T-helper 2 cell treated with Interferon-gamma antibody and Interleukin-4, amounts not matched to agents 5 μg/mL and 100 μg/mL, for 36 hours (primary cell): ENCODE measurements around the gene CORO7.

Source experiments
- DNase-seq: peaks from one replicate; pipeline ENCODE4 v3.0.0; 2021; ENCODE audit warnings: low spot score
- H3K27ac Mint-ChIP-seq: one replicate; pipeline ENCODE4 v1.8.0; 2021; ENCODE audit warnings: mild to moderate bottlenecking, mixed read lengths
- H3K27me3 Mint-ChIP-seq: one replicate; pipeline ENCODE4 v1.8.0; 2021; ENCODE audit warnings: low read depth, mixed read lengths
- H3K36me3 Mint-ChIP-seq: one replicate; pipeline ENCODE4 v1.8.0; 2021; ENCODE audit warnings: low read depth, mixed read lengths
- H3K4me1 Mint-ChIP-seq: one replicate; pipeline ENCODE4 v1.8.0; 2021; ENCODE audit warnings: low read depth, mixed read lengths
- H3K4me3 Mint-ChIP-seq: one replicate; pipeline ENCODE4 v1.8.0; 2022; ENCODE audit warnings: mild to moderate bottlenecking, moderate library complexity, mixed read lengths
- H3K9me3 Mint-ChIP-seq: one replicate; pipeline ENCODE4 v1.8.0; 2021; ENCODE audit warnings: mixed read lengths

Gene CORO7

GRCh38 chr16:4370151-4370550, 46.2 kb downstream of the CORO7 start:
- Mint-ChIP-seq H3K9me3 (no peaks in the 10 kb centered on the region), H3K4me1 (no peaks in the 10 kb centered on the region), H3K36me3 (peaks cover 5% of the 10 kb centered on the region), H3K4me3 (no peak overlapping the region), H3K27me3 (no peaks in the 10 kb centered on the region), H3K27ac (no peak overlapping the region)
- no peak for DNase-seq

- Mint-ChIP-seq H3K4me1 (no peaks in the 10 kb centered on the region), H3K36me3 (peaks cover 5% of the 10 kb centered on the region), H3K27ac (peak overlapping the region; percentile 62), H3K27me3 (no peaks in the 10 kb centered on the region), H3K4me3 (no peak overlapping the region), H3K9me3 (no peaks in the 10 kb centered on the region)
- no peak for DNase-seq
These were observed 47.2 kb downstream of the CORO7 start for GRCh38 chr16:4369007-4369733.

GRCh38 chr16:4367393-4367856, 49.0 kb downstream of the CORO7 start:
- no peaks in the 10 kb centered on the region for H3K9me3 Mint-ChIP-seq
- no peaks in the 10 kb centered on the region for H3K4me1 Mint-ChIP-seq
- H3K36me3 Mint-ChIP-seq, result peaks cover 14% of the 10 kb centered on the region
- DNase-seq, result no peak
- H3K27ac Mint-ChIP-seq, result no peak overlapping the region
- H3K4me3 Mint-ChIP-seq, result no peak overlapping the region
- no peaks in the 10 kb centered on the region for H3K27me3 Mint-ChIP-seq

DNA sequence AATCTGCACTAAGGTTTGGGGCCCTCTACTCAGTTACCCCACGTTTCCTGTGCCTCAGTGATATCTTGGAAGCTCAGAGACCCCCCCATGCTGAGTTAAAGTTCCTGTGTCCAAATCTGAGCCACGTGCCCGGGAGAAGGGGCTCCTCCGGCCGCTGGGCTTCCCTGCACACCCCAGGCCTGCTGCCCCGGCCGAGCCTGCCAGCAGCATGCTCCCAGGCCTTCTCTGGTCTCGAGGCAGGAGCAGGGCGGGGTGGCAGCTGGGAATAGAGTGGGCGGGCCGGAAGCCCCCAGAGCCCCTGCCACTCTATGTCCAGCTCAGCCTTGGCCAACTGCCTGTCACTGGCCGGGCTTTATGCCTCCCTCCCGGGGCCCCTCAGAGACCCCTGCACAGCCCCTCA, 50.4 kb downstream of the CORO7 start:
- no peaks in the 10 kb centered on the region for H3K27me3 Mint-ChIP-seq
- H3K9me3 Mint-ChIP-seq, result no peaks in the 10 kb centered on the region
- no peak overlapping the region for H3K4me3 Mint-ChIP-seq
- H3K4me1 Mint-ChIP-seq, result no peaks in the 10 kb centered on the region
- DNase-seq, result no peak
- H3K36me3 Mint-ChIP-seq, result peaks cover 18% of the 10 kb centered on the region
- no peak overlapping the region for H3K27ac Mint-ChIP-seq

- DNase-seq, result no peak
- H3K27me3 Mint-ChIP-seq, result no peaks in the 10 kb centered on the region
- H3K4me3 Mint-ChIP-seq, result no peak overlapping the region
- H3K4me1 Mint-ChIP-seq, result no peaks in the 10 kb centered on the region
- H3K9me3 Mint-ChIP-seq, result no peaks in the 10 kb centered on the region
- H3K27ac Mint-ChIP-seq, result no peak overlapping the region
- H3K36me3 Mint-ChIP-seq, result peaks cover 21% of the 10 kb centered on the region
These were observed 50.8 kb downstream of the CORO7 start for GRCh38 chr16:4365615-4366014.

DNA sequence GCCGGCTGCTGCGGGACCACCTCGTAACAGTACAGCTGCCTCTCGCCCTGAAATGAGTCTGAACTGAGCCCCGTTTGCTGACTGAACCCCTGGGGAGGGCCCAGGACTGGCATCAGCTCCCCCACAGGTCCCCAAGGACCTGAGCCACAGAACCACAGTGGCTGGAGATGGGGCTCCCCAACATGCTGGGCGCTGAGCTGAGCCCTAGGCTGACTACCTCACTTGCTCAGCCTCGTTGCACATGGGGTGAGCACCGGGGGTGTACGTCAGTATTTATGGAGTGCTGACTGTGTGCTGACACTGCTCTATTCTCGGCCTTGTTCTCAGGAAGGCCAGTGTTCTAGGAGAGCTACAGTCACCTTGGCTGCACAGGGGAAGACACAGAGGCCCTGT, 51.4 kb downstream of the CORO7 start:
- no peaks in the 10 kb centered on the region for H3K27me3 Mint-ChIP-seq
- H3K27ac Mint-ChIP-seq, result no peak overlapping the region
- H3K9me3 Mint-ChIP-seq, result no peaks in the 10 kb centered on the region
- no peak for DNase-seq
- peaks cover 21% of the 10 kb centered on the region for H3K36me3 Mint-ChIP-seq
- H3K4me1 Mint-ChIP-seq, result no peaks in the 10 kb centered on the region
- H3K4me3 Mint-ChIP-seq, result no peak overlapping the region

- Mint-ChIP-seq H3K9me3 (no peaks in the 10 kb centered on the region), H3K4me3 (no peak overlapping the region), H3K36me3 (peaks cover 22% of the 10 kb centered on the region), H3K27me3 (no peaks in the 10 kb centered on the region), H3K27ac (no peak overlapping the region), H3K4me1 (no peaks in the 10 kb centered on the region)
- DNase-seq, result no peak
These were observed 52.0 kb downstream of the CORO7 start for GRCh38 chr16:4364196-4365013.

DNA sequence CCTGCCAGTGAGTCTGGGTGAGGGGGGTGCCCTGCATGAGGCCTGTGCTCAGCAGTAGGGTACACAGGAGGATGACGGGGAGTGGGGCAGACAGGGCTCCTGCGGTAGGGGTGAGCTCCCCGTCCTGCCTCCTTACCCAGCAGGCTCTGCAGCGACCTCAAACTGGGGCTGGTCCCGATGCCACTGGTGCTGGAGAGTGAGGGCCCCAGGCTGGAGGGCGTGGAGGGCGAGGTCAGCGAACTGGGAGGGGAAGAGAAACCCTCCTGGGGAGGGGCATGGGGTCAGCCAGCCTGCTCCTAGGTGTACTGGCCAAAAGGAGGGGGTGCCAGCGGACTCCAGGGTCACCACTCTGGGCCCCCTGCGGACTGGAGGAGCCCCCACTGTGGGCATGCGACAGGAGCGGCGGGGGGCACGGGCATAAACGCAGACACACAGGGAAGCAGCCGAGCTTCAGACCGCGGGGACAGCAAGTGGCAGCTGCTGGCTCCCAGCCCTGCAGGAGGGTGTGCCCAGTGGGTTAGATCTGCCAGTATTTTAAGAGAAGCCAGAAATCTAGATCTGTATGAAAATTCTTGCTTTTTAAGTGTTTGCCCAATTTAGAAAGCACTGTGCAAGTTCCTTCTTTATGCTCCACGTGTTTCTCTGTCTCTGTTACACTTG, 53.8 kb downstream of the CORO7 start:
- Mint-ChIP-seq H3K27me3 (no peaks in the 10 kb centered on the region), H3K4me1 (peaks cover 2% of the 10 kb centered on the region), H3K36me3 (peaks cover 28% of the 10 kb centered on the region), H3K4me3 (no peak overlapping the region), H3K9me3 (no peaks in the 10 kb centered on the region), H3K27ac (no peak overlapping the region)
- DNase-seq, result no peak

DNA sequence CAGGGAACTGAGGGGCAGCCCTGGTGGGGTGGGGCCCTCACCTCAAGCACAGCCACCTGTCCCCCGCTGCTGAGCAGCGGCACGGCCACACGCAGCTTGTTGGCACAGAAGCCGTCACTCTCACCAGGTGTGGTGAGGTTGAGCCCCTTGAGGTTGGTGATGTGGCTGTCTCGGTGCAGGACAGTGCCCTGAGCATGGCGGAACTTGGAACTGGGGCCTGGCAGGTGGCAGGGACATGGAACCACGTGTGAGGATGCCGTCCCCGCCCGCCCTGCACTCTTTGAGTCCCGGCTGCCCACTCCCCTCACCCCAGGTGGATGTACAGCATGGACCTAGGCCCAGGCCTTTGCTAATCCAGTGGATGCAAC, 54.5 kb downstream of the CORO7 start:
- no peaks in the 10 kb centered on the region for H3K27me3 Mint-ChIP-seq

DNA sequence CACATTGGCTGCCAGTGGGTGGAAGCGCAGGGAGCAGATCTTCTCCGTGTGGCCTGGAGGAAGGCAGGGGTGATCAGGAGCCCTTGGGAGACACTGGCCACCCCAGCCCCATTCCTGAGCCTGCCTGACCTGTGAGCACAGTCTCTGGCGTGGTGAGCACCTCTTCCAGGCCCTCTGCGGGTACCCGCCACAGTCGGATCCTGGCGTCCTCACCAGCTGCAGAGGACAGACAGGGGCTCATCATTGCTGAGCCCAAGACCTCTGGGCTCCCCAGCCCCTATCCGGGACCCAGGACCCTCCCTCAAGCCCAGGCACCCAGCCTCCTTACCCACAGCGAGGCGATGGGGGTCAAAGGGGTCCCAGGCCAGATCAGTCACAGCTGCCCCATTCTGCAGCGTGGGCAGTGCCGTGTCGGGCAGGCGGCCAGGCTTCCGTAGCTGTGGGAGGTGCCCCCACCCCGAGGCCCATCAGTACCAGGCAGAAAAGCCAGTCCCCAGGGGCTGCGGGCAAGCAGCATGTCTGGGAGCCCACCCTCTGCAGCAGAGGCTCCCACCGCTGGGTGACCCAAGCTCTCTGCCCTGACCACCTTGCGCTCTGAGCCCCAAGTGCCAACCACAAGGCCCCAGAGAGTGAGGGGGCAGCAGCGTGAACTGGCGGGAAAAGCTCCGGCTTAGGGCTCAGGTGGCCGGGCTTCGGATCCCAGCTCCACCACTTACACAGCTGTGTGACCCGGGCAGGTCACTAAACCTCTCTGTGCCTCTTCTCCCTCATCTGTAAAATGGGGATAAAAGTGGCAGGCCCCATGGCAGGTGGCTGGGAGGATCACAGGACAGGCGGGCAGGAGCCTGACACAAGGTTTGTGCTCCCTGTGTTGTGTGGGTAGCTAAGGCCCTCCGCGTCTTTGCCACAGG, 55.1 kb downstream of the CORO7 start:
- no peak overlapping the region for H3K27ac Mint-ChIP-seq
- H3K4me1 Mint-ChIP-seq, result peaks cover 2% of the 10 kb centered on the region
- peaks cover 29% of the 10 kb centered on the region for H3K36me3 Mint-ChIP-seq
- H3K4me3 Mint-ChIP-seq, result no peak overlapping the region
- H3K9me3 Mint-ChIP-seq, result no peaks in the 10 kb centered on the region
- DNase-seq, result no peak
- H3K27me3 Mint-ChIP-seq, result no peaks in the 10 kb centered on the region

More for the DNA sequence above, 54.5 kb downstream of the CORO7 start:
- no peak for DNase-seq
- H3K27ac Mint-ChIP-seq, result no peak overlapping the region
- H3K36me3 Mint-ChIP-seq, result peaks cover 29% of the 10 kb centered on the region
- H3K4me3 Mint-ChIP-seq, result no peak overlapping the region
- H3K4me1 Mint-ChIP-seq, result peaks cover 2% of the 10 kb centered on the region
- no peaks in the 10 kb centered on the region for H3K9me3 Mint-ChIP-seq

- H3K27me3 Mint-ChIP-seq, result no peaks in the 10 kb centered on the region
- no peak overlapping the region for H3K4me3 Mint-ChIP-seq
- no peaks in the 10 kb centered on the region for H3K9me3 Mint-ChIP-seq
- H3K36me3 Mint-ChIP-seq, result peaks cover 29% of the 10 kb centered on the region
- no peak for DNase-seq
- no peak overlapping the region for H3K27ac Mint-ChIP-seq
- H3K4me1 Mint-ChIP-seq, result peaks cover 2% of the 10 kb centered on the region
These were observed 55.8 kb downstream of the CORO7 start for GRCh38 chr16:4360538-4361021.

- H3K4me1 Mint-ChIP-seq, result peaks cover 2% of the 10 kb centered on the region
- H3K4me3 Mint-ChIP-seq, result no peak overlapping the region
- no peaks in the 10 kb centered on the region for H3K27me3 Mint-ChIP-seq
- no peaks in the 10 kb centered on the region for H3K9me3 Mint-ChIP-seq
- peaks cover 29% of the 10 kb centered on the region for H3K36me3 Mint-ChIP-seq
- H3K27ac Mint-ChIP-seq, result no peak overlapping the region
- DNase-seq, result no peak
These were observed 56.5 kb downstream of the CORO7 start for GRCh38 chr16:4359914-4360313.

DNA sequence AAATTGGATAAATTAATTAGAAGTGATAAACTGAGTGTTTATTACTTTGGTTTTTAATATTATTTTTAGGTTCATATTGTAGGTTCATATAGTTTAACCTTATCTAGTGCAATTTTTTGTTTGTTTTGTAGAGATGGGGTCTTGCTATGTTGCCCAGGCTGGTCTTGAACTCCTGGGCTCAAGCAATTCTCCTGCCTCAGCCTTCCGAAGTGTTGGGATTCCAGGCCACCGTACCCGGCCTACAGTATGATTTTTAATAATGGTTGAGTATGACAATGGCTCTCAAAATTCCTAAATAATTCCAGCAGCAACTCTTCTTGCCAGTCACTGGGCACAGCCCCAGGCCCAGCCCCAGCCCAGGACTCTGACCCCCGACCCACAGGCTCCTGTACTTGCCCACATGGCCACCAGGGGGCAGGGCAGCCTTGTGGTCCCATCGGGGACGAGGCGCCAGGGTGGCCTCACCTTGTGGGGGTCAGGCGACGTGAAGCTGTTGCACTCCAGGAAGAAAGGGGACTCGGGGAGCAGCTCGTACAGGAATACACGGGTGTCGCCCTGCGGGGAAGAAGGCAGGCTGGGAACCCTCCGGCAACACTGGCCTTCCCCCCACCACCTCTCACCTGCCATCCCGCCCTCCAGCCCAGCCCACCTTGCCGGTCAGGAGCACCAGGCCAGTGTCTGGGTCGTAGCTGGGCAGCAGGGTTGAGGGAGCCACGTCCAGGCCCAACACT, 57.4 kb downstream of the CORO7 start:
- DNase-seq, result peak; percentile 36
- Mint-ChIP-seq H3K4me1 (peaks cover 2% of the 10 kb centered on the region), H3K9me3 (no peaks in the 10 kb centered on the region), H3K36me3 (peaks cover 34% of the 10 kb centered on the region), H3K4me3 (no peak overlapping the region), H3K27ac (peak overlapping the region; percentile 67), H3K27me3 (no peaks in the 10 kb centered on the region)
